H1 (cell line): ENCODE results near the gene PRKCH. TPM values are rescaled to one million over a fixed set of nuclear protein-coding genes. Genes with fewer than 3 reads are reported as not detected.

ENCODE experiments used
- CTCF ChIA-PET: fragments of 300-600 bp; sonication (Branson Sonifier 250); formaldehyde crosslinking; loops from one replicate; lab custom pipeline; 2021; ENCODE audit not compliant: partially characterized antibody; lab: Charles Lee
- POLR2A ChIA-PET: fragments of 300-600 bp; sonication (Branson Sonifier 250); formaldehyde crosslinking; loops from one replicate; lab custom pipeline; 2021; ENCODE audit warnings: inconsistent platforms; ENCODE audit not compliant: partially characterized antibody; lab: Charles Lee
- DNase-seq, 2 experiments: peaks; one replicate each; pipeline versions ENCODE4 v3.0.0 to v3.0.0-alpha.2; 2010 to 2022; ENCODE audit warnings: low spot score in 2 of 2, low read depth in 1 of 2, mixed read lengths in 1 of 2
- FAIRE-seq: peaks from 2 replicates; lab custom pipeline; 2011; peaks lifted over from hg19 to GRCh38; lab: Jason Lieb, UNC
- H2AFZ ChIP-seq: 2 replicates; pipeline ENCODE4 v1.8.1; 2012; ENCODE audit warnings: low read length, inconsistent platforms
- H2AK5ac ChIP-seq: 2 replicates; pipeline ENCODE4 v1.6.1; 2013; ENCODE audit warnings: low read depth, low read length
- H2BK120ac ChIP-seq: replicated peaks from 2 replicates; pipeline ENCODE3; 2013; ENCODE audit warnings: low read depth, low read length, inconsistent platforms
- H2BK12ac ChIP-seq: 2 replicates; pipeline ENCODE4 v1.6.1; 2013; ENCODE audit warnings: low read depth, low read length
- H2BK15ac ChIP-seq: 2 replicates; pipeline ENCODE4 v1.6.1; 2013; ENCODE audit warnings: low read length
- H2BK20ac ChIP-seq: 2 replicates; pipeline ENCODE4 v1.6.1; 2013; ENCODE audit warnings: low read length
- H2BK5ac ChIP-seq: 2 replicates; pipeline ENCODE4 v1.6.1; 2013; ENCODE audit warnings: low read depth, low read length
- H3K14ac ChIP-seq: 2 replicates; pipeline ENCODE4 v1.6.1; 2013; ENCODE audit warnings: inconsistent platforms; ENCODE audit not compliant: insufficient read length
- H3K18ac ChIP-seq: 2 replicates; pipeline ENCODE4 v1.6.1; 2013; ENCODE audit warnings: low read length; ENCODE audit errors: extremely low read depth
- H3K23ac ChIP-seq: 2 replicates; pipeline ENCODE4 v1.6.1; 2013; ENCODE audit warnings: inconsistent platforms; ENCODE audit not compliant: insufficient read length
- H3K23me2 ChIP-seq: 2 replicates; pipeline ENCODE4 v1.6.1; 2013; ENCODE audit warnings: low read depth, low read length
- H3K27ac ChIP-seq: 2 replicates; pipeline ENCODE4 v1.6.1; 2011; ENCODE audit warnings: low read depth, low read length, inconsistent platforms
- H3K27me3 ChIP-seq, 4 experiments: replicated peaks in 1 of 4; 1 replicate in 1 of 4; 2 replicates in 3 of 4; pipeline versions ENCODE4 v1.6.1 to v1.8.1; 2011 to 2013; ENCODE audit warnings: low read length in 3 of 4, mild to moderate bottlenecking in 3 of 4, inconsistent platforms in 2 of 4, mixed read lengths in 2 of 4, moderate library complexity in 1 of 4; ENCODE audit not compliant: control insufficient read depth in 3 of 4, insufficient read depth in 3 of 4; ENCODE audit errors: extremely low read depth in 1 of 4
- H3K36me3 ChIP-seq, 4 experiments: 2 replicates each; pipeline versions ENCODE4 v1.6.1 to v1.8.1; 2011 to 2013; ENCODE audit warnings: mild to moderate bottlenecking in 4 of 4, low read length in 3 of 4, moderate library complexity in 2 of 4, control low read depth in 1 of 4, inconsistent platforms in 1 of 4; ENCODE audit not compliant: insufficient read depth in 4 of 4, control insufficient read depth in 2 of 4
- H3K4ac ChIP-seq: replicated peaks from 2 replicates; pipeline ENCODE3; 2013; ENCODE audit warnings: low read length, low read depth, mixed read lengths, inconsistent platforms; ENCODE audit not compliant: insufficient read length
- H3K4me1 ChIP-seq, 4 experiments: replicated peaks in 1 of 4; 1 replicate in 1 of 4; 2 replicates in 3 of 4; pipeline versions ENCODE4 v1.6.1 to v1.8.1; 2011 to 2013; ENCODE audit warnings: low read length in 3 of 4, inconsistent platforms in 2 of 4, mixed read lengths in 1 of 4; ENCODE audit not compliant: insufficient read depth in 4 of 4, control insufficient read depth in 3 of 4
- H3K4me2 ChIP-seq, 2 experiments: 2 replicates each; pipeline versions ENCODE4 v1.6.1 to v1.8.1; 2011 to 2013; ENCODE audit warnings: low read depth in 2 of 2, low read length in 2 of 2, control low read depth in 1 of 2, inconsistent platforms in 1 of 2, mild to moderate bottlenecking in 1 of 2; ENCODE audit not compliant: insufficient read depth in 1 of 2
- H3K4me3 ChIP-seq, 4 experiments: fragments of 200-600, 300-600 bp in 1 of 4; sonication (generic), shearing (Covaris generic), sonication (Bioruptor Twin) in 1 of 4; 2 replicates each; pipeline versions ENCODE4 v1.5.1 to v1.8.1; 2011 to 2016; ENCODE audit warnings: low read length in 4 of 4, low read depth in 3 of 4, control low read depth in 2 of 4, inconsistent platforms in 2 of 4, mild to moderate bottlenecking in 2 of 4, mixed read lengths in 1 of 4, moderate library complexity in 1 of 4; ENCODE audit not compliant: insufficient read depth in 2 of 4; ENCODE audit errors: extremely low read depth in 1 of 4
- H3K56ac ChIP-seq: replicated peaks from 2 replicates; pipeline ENCODE3; 2013; ENCODE audit warnings: low read depth, mild to moderate bottlenecking, mixed read lengths, low read length, inconsistent platforms; ENCODE audit not compliant: insufficient read length
- H3K79me1 ChIP-seq: 2 replicates; pipeline ENCODE4 v1.6.1; 2013; ENCODE audit warnings: low read depth, low read length, control low read depth
- H3K79me2 ChIP-seq, 2 experiments: 2 replicates each; pipeline versions ENCODE4 v1.6.1 to v1.8.1; 2012 to 2013; ENCODE audit warnings: low read length in 2 of 2, mild to moderate bottlenecking in 2 of 2, inconsistent platforms in 1 of 2; ENCODE audit not compliant: insufficient read depth in 2 of 2, control insufficient read depth in 1 of 2
- H3K9ac ChIP-seq, 4 experiments: replicated peaks in 1 of 4; 1 replicate in 1 of 4; 2 replicates in 3 of 4; pipeline versions ENCODE4 v1.6.1 to v1.8.1; 2011 to 2013; ENCODE audit warnings: low read depth in 3 of 4, low read length in 3 of 4, control low read depth in 2 of 4, mild to moderate bottlenecking in 2 of 4, moderate library complexity in 2 of 4, inconsistent platforms in 1 of 4; ENCODE audit errors: extremely low read depth in 1 of 4
- H3K9me3 ChIP-seq, 2 experiments: 2 replicates each; pipeline versions ENCODE4 v1.6.1 to v1.8.1; 2012 to 2013; ENCODE audit warnings: mild to moderate bottlenecking in 2 of 2, moderate library complexity in 2 of 2, control low read depth in 1 of 2, inconsistent platforms in 1 of 2, low read depth in 1 of 2, low read length in 1 of 2, mixed read lengths in 1 of 2; ENCODE audit not compliant: insufficient read depth in 2 of 2
- H4K20me1 ChIP-seq, 2 experiments: replicated peaks in 1 of 2; 2 replicates each; pipeline versions ENCODE3 to v1.8.1; 2011 to 2013; ENCODE audit warnings: inconsistent platforms in 2 of 2, low read length in 2 of 2, mild to moderate bottlenecking in 1 of 2; ENCODE audit not compliant: insufficient read depth in 2 of 2, control insufficient read depth in 1 of 2
- H4K5ac ChIP-seq: 2 replicates; pipeline ENCODE4 v1.6.1; 2013; ENCODE audit warnings: low read length, low read depth, mixed read lengths, inconsistent platforms; ENCODE audit not compliant: insufficient read length
- H4K8ac ChIP-seq: 2 replicates; pipeline ENCODE4 v1.8.0; 2013; ENCODE audit warnings: mild to moderate bottlenecking, moderate library complexity, low read length, inconsistent platforms; ENCODE audit not compliant: insufficient read depth; ENCODE audit errors: extremely low read depth
- H4K91ac ChIP-seq: replicated peaks from 2 replicates; pipeline ENCODE3; 2013; ENCODE audit warnings: low read length, mixed read lengths, inconsistent platforms; ENCODE audit not compliant: insufficient read length
- RXRA ChIP-seq: IDR thresholded peaks from 2 replicates; pipeline ENCODE4 v1.6.1; 2011; ENCODE audit warnings: low read depth, mild to moderate bottlenecking, low read length, moderate library complexity; ENCODE audit not compliant: insufficient read depth
- WGBS, 2 experiments: shearing (Covaris generic) in 1 of 2; methylation state at CpG; one replicate each; pipeline versions ENCODE4 v1.1.6 to v1.1.7; 2013 to 2015; ENCODE audit warnings: low lambda C conversion rate in 2 of 2, mixed read lengths in 2 of 2, inconsistent platforms in 1 of 2, low coverage in 1 of 2, missing lambda C conversion rate in 1 of 2; ENCODE audit not compliant: insufficient replicate concordance in 2 of 2, insufficient coverage in 1 of 2, insufficient read length in 1 of 2; ENCODE audit errors: extremely low coverage in 1 of 2, missing lambda C conversion rate in 1 of 2; 5-methylcytosine and 5-hydroxymethylcytosine counted together
- polyA plus RNA-seq, 7 experiments: library from polyadenylated mRNA; depleted of rRNA in 3 of 7; stranded (reverse) in 5 of 7; unstranded in 2 of 7; fragments of >200 nt in 5 of 7; fragments of 200-250 nt in 2 of 7; gene quantifications; 1 replicate in 5 of 7; 2 replicates in 1 of 7; 4 replicates in 1 of 7; pipeline versions ENCODE4 v1.2.1 to v1.2.3, GENCODE V29; 2011 to 2013; ENCODE audit warnings: missing spikeins in 2 of 7, mixed read lengths in 2 of 7
- total RNA-seq: library from RNA; stranded (reverse); fragmentation: NEBNext Ultra II Directional; extraction: Animal tissue kit (Norgen Biotek cat#: 25700); gene quantifications from 2 replicates; pipeline ENCODE4 v1.2.1, GENCODE V29; 2021

Gene PRKCH
- total and polyA plus RNA-seq, 2 of the 8 experiments (the other 6 are each of a cell fraction or from before 2014, with no cell fraction given) = 6.4 to 7.0 TPM

DNA sequence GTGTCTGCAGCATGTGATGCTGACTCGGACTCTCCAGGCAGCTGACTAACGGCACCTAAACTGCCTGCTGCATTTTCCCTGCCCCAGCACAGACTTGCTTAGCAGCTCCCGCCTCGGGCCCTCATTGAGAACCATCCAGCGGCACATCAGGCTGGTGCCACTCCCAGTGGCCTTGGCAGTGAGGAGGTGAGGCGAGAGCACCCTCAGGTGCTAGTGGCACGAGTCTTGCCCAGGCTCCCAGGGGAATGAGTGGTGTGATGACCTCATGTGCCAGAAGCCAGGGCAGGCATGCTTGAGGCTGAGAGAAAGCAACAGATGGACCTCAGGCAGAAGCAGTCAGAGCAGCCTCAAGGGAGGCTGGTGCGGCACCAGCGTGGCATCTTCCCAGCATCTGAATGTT is 60.2 kb downstream of the PRKCH start:
- no peaks in the 10 kb centered on the region for H3K79me2 ChIP-seq
- H2BK5ac ChIP-seq = no peak overlapping the region
- ChIA-PET CTCF (interaction anchor here (1.1 to 1.9 kb wide), 2 partner anchors 51 to 89 kb away, joined by 3 to 4 read pairs; no protein-coding TSS in a partner anchor), POLR2A (no interaction called here)
- no peak overlapping the region for H2AFZ ChIP-seq
- no peaks in the 10 kb centered on the region for H3K27me3 ChIP-seq
- TF ChIP-seq RXRA = no peak
- no peaks in the 10 kb centered on the region for H3K23me2 ChIP-seq
- no peaks in the 10 kb centered on the region for H4K20me1 ChIP-seq
- no peak overlapping the region for H3K4me3 ChIP-seq
- H3K9me3 ChIP-seq = no peaks in the 10 kb centered on the region
- DNase-seq (no peak), FAIRE-seq (no peak)
- H3K4ac ChIP-seq = no peak overlapping the region
- no peak overlapping the region for H3K4me2 ChIP-seq
- H3K14ac ChIP-seq = no peak overlapping the region
- H3K56ac ChIP-seq = no peak overlapping the region
- H3K23ac ChIP-seq = no peak overlapping the region
- no peak overlapping the region for H3K18ac ChIP-seq
- no peak overlapping the region for H4K5ac ChIP-seq
- no peak overlapping the region for H3K27ac ChIP-seq
- no peak overlapping the region for H4K91ac ChIP-seq
- no peak overlapping the region for H2BK20ac ChIP-seq
- no peak overlapping the region for H4K8ac ChIP-seq
- H2BK12ac ChIP-seq = 0 out of 2 replicates have a peak overlapping the region, but pooled peaks have one; percentile 29
- no peak overlapping the region; the same call in 1 of the 2 replicates for H2AK5ac ChIP-seq
- WGBS, 2 experiments = 94% methylated on average over 9 of the region's 9 CpGs; no CpG with 5 or more reads in 1 of the 2 experiments
- H3K9ac ChIP-seq = no peak overlapping the region
- H2BK15ac ChIP-seq = no peak overlapping the region
- no peaks in the 10 kb centered on the region for H3K4me1 ChIP-seq
- no peaks in the 10 kb centered on the region; a peak in 1 of 8 replicates for H3K36me3 ChIP-seq
- no peak overlapping the region for H2BK120ac ChIP-seq
- no peaks in the 10 kb centered on the region; the same call in 1 of the 2 replicates for H3K79me1 ChIP-seq
